Epithelial cell of proximal tubule (primary cell): Measurements from ENCODE around the gene CCNL2. TPM values are rescaled to one million over a fixed set of nuclear protein-coding genes. Genes with fewer than 3 reads are reported as not detected.
A peak's percentile ranks its signal among the peaks of the same experiment; 100 is the strongest.
"Not testable (repeated sequence)": the region's sequence is repeated elsewhere in the genome, so short reads cannot be mapped to it uniquely, and the experiment has no call there.

Experiments
- DNase-seq: peaks from one replicate; pipeline ENCODE4 v3.0.0-alpha.2; 2011; ENCODE audit warnings: low read depth
- H3K4me3 ChIP-seq: 2 replicates; pipeline ENCODE4 v1.5.1; 2011; ENCODE audit warnings: low read depth, mild to moderate bottlenecking, low read length
- total RNA-seq: library from RNA; depleted of rRNA; stranded (reverse); fragments of >200 nt; gene quantifications from 2 replicates; pipeline ENCODE4 v1.2.3, GENCODE V29; 2015
- TF ChIP-seq, protein P1 (sequence below): conservative IDR thresholded peaks from 2 replicates; pipeline ENCODE4 v1.5.1; 2012; ENCODE audit warnings: low read depth, mild to moderate bottlenecking, low read length

The CCNL2 gene
- total RNA-seq, 1 donor from 2014 or later, result 96.3 TPM

GRCh38 chr1:1373815-1374588 lies 25.1 kb downstream of the CCNL2 start:
- TF ChIP-seq, protein P1, sequence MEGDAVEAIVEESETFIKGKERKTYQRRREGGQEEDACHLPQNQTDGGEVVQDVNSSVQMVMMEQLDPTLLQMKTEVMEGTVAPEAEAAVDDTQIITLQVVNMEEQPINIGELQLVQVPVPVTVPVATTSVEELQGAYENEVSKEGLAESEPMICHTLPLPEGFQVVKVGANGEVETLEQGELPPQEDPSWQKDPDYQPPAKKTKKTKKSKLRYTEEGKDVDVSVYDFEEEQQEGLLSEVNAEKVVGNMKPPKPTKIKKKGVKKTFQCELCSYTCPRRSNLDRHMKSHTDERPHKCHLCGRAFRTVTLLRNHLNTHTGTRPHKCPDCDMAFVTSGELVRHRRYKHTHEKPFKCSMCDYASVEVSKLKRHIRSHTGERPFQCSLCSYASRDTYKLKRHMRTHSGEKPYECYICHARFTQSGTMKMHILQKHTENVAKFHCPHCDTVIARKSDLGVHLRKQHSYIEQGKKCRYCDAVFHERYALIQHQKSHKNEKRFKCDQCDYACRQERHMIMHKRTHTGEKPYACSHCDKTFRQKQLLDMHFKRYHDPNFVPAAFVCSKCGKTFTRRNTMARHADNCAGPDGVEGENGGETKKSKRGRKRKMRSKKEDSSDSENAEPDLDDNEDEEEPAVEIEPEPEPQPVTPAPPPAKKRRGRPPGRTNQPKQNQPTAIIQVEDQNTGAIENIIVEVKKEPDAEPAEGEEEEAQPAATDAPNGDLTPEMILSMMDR, result no peak
- no peak for DNase-seq
- peak overlapping the region; percentile 96 for H3K4me3 ChIP-seq

DNA sequence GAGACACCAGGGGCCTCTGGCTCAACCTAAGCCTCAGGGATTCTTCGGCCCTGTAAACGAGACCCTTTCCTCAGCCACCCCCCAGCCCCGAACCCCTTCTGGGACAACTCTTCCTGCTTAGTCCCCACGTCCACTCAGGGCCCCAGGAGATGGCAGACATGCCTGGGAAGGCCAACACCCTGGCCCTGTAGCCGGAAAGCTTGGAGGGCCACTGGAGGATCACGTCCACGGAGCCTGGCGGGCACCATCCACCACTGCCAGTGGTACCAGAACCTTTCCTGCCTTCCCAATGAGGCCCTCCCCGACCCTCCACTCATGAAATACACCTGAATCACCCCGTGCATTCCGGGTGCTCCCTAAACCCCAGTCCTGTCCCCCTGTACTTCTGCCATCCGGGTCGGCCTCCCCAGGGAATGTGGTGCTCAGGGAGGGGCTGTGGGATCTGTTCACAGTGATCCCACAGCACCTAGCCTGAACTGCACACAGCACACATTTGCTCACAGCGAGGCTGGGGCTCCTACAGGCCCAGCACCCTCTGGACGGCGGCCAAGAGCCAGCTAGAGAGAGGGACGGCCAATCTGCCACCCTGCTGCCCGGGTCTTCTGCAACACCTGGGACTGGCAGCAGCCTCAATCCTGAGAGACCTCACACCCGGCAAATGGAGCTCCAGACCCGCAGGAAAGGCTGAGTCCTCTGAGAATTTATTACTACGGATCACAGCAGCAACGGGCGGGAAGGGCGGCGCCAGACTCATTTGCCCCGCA lies 25.9 kb downstream of the CCNL2 start:
- DNase-seq, result no peak
- TF ChIP-seq, protein P1, result no peak
- peak overlapping the region; percentile 96 for H3K4me3 ChIP-seq

DNA sequence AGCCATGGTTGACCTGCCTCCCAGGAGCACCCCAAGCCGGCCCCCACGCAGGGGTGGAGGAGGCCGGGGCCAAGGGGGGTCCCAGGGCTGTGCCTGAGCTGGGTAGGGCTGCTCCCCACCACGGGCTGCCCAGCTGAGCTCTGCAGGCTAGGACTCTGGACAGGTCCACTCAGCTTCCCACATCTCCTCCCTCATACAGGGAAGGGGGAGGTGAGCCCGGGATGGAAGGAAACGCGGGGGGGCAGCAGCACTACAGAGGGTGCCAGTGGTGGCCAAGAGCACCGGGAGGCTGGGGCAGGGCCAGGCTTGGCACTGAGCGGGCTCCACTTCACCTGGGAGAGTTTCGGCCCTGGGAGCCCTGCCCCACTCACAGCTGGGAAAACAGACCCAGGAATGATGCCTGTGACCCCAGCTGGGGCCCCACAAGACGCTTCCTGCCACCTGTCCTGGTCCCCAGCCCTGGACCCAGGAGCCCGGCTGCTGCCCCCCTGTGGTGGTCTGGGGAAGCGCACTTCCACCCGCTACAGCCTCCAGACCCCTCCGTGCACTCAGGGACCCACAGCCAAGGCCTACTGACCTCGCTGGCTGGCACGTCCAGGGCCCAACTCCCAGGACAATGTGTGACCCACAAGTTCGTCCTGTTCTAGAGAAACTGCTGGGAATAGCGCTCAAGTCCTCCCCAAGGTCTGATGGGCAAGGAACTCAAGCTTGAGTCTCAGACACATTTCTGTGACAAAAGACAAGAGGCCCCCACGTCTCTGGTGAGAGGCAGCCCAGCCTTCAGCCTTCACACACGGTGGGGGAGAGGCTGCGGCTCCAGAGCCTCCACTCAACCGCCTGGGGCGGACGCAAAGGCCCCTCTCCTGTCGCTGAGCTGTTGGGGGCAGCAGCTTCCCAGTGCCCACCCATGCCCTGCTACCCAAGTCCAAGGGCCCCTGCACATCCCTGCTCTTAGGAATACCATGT lies 27.1 kb downstream of the CCNL2 start:
- TF ChIP-seq, protein P1, result peak; percentile 81
- no peak overlapping the region for H3K4me3 ChIP-seq
- no peak for DNase-seq

DNA sequence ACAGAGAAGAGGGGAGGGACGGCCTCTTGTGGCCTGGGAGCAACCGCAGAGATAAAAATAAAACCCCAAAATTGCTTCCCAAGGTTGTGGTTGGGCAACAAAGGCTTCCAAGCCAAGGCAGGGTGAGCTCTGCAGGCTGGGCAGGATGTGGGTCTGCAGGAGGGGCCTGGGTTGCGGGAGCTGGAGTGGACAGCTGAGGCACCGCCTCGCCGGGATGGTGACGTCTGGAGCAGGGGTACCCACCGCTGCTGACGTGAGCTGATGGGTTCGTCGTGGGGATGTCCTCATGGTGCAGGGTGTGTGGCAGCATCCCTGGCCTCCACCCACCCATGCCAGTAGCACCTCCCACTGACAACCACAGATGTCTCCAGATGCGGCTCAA lies 27.8 kb downstream of the CCNL2 start:
- TF ChIP-seq, protein P1, result no peak
- no peak for DNase-seq
- H3K4me3 ChIP-seq, result no peak overlapping the region

DNA sequence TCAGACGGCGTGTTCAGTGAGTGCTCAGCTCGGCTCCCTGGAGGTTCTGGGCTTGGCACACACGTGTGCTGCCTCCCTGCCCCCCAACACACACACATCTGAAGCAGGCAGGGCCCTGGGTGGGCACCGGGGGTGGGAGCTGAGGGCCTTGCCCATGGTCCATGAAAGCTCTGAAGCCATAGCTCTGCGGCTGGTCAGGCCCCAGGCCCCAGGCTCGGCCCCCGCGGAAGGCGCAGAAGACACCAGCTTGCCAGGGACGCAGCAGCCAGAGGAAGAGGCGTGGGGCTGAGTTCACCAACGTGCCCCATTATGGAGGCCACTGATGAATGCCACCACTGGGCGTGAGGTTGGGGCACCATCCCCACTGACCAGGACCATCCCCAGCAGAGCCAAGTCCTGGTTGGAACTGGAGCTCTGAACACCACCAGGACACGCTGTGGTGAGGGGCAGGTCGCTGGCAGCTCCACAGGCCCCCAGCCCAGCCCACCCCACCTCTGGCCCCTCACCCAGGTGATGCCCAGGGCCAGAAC lies 28.3 kb downstream of the CCNL2 start:
- TF ChIP-seq, protein P1, result no peak
- no peak for DNase-seq
- H3K4me3 ChIP-seq, result no peak overlapping the region

GRCh38 chr1:1370094-1370493 lies 29.0 kb downstream of the CCNL2 start:
- H3K4me3 ChIP-seq, DNase-seq: not testable (repeated sequence)
